Measurements from ENCODE around the gene AXL.
A peak's percentile ranks its signal among the peaks of the same experiment; 100 is the strongest.
"Not testable (repeated sequence)": the region's sequence is repeated elsewhere in the genome, so short reads cannot be mapped to it uniquely, and the experiment has no call there.

AXL gene

GRCh38 chr19:41206926-41207750 lies 11.9 kb upstream of the AXL start:
- DNase-seq (ENCODE audit: low read depth) = no peak

- DNase-seq (ENCODE audit: low read depth) = no peak
These were observed 4.9 kb upstream of the AXL start for GRCh38 chr19:41214161-41214560.

DNA sequence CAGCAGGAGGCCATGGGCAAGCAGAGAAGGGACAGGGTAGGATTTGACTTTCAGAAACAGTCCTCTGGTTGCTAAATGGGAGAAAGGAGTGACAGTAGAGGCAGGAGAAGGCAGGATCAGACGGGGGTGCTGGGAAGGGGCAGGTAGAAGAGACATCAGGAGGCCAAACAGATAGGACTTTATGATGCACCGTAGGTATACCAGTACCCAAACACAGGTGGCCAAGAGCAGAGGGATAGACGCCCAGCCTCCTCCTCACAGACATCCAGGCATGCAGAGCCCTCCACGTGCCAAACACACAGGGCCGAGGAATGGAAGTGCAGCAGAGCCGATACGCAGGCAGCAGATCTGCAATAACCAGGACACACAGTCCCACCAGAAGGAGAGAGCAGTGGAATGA lies 1.3 kb upstream of the AXL start:
- no peak for DNase-seq (ENCODE audit: low read depth)

GRCh38 chr19:41218249-41218614 lies 791 bp upstream of the AXL start:
- no peak for DNase-seq (ENCODE audit: low read depth)

- DNase-seq (ENCODE audit: low read depth) = no peak
These were observed 1.0 kb downstream of the AXL start for GRCh38 chr19:41219924-41220567.

- DNase-seq (ENCODE audit: low read depth) = no peak
These were observed 1.8 kb downstream of the AXL start for GRCh38 chr19:41220811-41221210.

GRCh38 chr19:41221514-41222205 lies 2.6 kb downstream of the AXL start:
- no peak for DNase-seq (ENCODE audit: low read depth)

DNA sequence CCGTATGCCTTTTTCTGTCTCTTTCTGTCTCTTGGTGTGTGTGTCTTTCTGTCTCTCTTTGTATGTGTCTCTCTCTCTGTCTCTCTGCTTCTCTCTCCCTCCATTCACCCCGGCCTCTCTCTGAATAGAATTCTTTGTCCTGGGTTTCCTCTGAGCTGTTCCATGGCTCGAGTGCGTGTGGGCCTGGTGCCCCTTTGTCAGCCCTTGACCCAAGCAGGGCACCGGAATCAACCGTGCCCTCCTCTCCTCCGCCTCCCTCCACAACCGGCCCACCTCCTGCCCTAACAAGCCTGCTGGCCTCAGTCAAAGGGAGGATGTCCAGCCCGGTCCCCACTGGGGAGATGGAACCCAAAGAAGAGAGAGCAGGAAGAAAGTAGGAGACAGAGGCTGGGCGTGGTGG lies 3.2 kb downstream of the AXL start:
- DNase-seq (ENCODE audit: low read depth) = no peak

DNA sequence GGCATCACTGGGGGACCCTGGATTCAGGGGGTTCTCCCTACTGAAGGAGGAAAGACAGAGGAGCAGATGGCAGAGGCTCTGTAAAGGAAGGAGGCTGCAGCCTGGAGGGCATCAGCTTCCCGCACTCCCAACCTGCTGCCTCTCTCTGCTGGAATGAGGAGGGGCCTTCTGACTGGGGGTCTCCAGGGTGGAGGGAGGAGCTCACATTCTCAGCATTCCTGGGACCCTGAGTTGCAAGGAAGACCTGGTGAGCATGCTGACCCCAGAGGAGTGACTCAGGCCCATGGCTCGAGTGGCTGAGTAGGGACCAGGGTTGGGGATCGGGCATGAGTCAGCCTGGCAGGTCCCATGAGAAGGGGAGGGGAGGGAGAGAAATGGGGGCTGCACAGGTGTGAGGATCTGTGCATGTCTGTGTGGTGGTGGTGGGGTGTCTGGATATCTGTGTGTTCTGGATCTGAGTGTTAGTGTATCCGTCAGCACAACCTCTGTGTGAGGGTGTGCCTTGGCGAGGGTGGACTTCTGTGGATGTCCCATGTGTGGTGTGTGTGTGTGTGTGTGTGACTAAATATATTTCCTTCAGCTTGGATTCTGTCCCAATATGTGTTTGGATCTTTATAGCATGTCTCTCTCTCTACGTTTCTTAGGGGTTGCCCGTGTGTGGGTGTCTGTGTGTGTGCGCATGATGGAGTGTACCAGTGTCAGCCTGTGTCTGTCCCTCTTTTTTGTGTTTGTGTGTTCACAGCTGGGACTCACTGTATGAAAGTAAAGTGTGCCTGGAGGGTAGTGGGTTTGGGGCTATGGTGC lies 4.6 kb downstream of the AXL start:
- no peak for DNase-seq (ENCODE audit: low read depth)

DNA sequence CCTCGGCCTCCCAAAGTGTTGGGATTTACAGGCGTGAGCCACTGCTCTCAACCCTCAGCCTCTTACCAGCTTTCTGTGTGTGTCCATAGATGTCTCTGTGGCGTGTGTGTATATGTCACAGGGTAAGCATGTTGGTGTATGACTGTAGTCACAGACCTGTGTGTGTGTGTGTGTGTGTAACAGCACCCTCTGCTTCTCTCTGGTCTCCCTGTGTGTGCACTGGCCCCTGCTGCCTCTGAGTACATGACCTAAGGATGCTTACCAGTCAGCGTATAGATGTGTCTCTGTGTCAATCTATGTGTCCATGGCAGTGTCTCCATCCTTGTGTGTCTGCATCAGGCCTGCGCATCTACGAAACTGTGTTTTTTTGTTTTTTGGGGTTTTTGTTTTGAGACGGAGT lies 5.6 kb downstream of the AXL start:
- DNase-seq (ENCODE audit: low read depth) = no peak

DNA sequence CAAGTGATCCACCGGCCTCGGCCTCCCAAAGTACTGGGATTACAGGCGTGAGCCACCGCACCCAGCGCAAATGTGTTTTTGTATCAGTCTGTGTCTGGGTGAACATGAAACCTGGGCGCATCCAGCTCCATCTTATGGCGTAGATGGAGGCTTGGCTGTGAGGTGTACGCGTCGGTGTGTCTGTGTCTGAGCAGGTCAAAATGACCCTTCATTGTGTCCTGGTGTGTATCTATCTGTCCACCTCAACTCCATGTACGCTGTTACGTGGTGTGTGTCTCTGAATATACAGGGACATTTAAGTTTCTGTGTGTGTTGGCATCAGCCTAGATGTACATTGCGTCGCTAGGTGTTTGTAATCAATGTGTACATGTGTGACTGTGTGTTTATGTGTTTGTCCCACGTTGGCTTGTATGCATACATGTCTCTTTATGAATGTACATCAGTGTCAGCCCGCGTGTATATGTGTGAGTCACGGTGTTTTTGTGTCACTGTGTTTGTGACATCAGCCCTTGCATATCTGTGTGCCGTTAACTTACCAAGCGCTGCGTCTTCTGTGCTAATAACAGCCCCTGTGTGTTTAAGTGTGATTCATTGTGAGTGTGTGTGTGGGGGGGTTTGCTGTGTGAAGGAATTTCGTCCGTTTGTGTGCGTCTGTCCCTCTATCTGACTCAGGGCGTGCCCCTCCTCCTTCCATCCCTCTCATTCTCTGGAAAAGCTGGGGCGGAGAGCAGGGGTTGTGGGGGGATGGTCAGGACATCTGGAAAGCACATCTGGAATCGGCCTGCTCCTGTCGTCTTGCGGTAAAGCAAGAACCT lies 6.4 kb downstream of the AXL start:
- no peak for DNase-seq (ENCODE audit: low read depth)

DNA sequence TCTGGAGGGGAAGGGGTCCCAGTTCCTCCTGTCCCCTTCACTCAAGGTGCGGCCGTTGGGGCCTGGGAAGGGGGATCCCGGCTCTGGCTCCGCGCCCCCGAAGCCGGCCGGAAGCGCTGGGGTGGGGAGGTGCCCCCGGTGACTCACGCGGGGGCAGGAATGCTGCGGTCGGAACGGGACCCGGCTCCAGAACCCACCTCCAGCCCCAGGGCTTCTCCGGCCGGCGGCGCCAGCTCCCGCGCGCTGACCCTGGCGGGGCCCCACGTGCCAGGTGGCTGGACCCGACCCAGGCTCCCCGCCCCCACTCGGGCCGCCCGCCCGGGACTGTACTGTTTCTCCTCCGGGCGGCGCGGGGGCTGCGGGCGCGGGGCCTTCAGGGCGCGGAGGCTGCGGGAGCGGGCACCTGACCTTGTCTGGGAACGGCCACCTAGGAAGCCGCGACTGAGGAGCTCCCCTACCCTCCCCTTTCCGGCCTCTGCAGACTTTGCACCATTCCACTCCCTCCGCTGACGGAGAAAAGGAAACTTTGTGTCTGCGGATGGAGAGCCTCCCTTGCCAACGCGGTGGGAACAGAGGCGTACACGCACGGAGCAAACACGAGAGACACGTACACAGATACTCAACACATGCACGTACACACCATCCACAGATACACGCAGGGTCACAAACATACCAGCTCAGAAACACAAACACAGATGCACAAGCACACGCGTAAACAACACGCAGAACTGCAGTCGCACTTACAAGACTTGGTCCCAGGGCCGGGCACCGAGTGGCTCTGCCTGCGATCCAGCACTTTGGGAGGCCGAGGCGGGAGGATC lies 7.2 kb downstream of the AXL start:
- peak; percentile 37 for DNase-seq (ENCODE audit: low read depth)

GRCh38 chr19:41226874-41227390 lies 7.9 kb downstream of the AXL start:
- DNase-seq (ENCODE audit: low read depth) = no peak

- no peak for DNase-seq (ENCODE audit: low read depth)
These were observed 9.5 kb downstream of the AXL start for GRCh38 chr19:41228486-41228885.

- DNase-seq (ENCODE audit: low read depth) = not testable (repeated sequence)
These were observed 10.3 kb downstream of the AXL start for GRCh38 chr19:41229338-41229737.

DNA sequence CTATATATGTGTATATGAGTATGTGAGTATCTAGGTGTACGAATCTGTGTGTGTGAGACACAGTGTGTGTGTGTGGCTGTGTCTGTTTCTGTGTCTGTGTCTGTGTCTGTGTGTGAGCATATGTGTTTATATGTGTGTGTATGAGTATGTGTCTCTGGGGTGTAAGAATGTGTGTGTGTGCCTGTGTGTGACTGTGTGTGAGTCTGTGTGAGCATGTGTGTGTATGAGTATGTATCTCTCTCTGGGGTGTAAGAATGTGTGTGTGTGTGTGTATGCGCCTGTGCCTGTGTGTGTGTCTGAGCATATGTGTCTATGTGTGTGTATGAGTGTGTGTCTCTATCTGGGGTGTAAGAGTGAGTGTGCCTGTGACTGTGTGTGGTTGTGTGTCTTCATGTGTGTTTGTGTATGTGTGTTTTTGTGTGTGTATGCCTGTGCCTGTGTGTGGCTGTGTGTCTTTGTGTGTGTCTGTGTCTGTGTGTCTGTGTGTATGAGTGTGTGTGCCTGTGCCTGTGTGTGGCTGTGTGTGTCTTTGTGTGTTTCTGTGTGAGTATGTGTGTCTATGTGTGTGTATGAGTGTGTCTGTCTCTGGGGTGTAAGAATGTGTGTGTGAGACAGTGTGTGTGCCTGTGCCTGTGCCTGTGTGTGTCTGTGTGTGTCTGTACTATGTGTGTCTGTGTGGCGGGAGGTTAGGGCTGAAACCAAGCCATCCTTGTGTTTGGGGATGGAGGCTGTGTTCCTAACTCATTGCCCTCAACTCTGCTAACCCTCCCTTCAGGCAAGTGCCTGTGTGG lies 11.2 kb downstream of the AXL start:
- DNase-seq (ENCODE audit: low read depth) = no peak

- DNase-seq (ENCODE audit: low read depth) = no peak
These were observed 13.7 kb downstream of the AXL start for GRCh38 chr19:41232686-41233085.

GRCh38 chr19:41233748-41234240 lies 14.8 kb downstream of the AXL start:
- DNase-seq (ENCODE audit: low read depth) = no peak

- DNase-seq (ENCODE audit: low read depth) = no peak
These were observed 15.6 kb downstream of the AXL start for GRCh38 chr19:41234512-41235168.

Data from activated T-cell treated with anti-CD3 and anti-CD28 coated beads for 48 hours (primary cell).